GM18870 (cell line): ENCODE results near the gene PCP4.

ENCODE experiments used
- ATAC-seq: cut with Tn5 transposase; IDR thresholded peaks from one replicate; pipeline ENCODE4 v1.9.1; 2021; ENCODE audit warnings: moderate library complexity; ENCODE audit not compliant: unreplicated experiment

Gene PCP4

DNA sequence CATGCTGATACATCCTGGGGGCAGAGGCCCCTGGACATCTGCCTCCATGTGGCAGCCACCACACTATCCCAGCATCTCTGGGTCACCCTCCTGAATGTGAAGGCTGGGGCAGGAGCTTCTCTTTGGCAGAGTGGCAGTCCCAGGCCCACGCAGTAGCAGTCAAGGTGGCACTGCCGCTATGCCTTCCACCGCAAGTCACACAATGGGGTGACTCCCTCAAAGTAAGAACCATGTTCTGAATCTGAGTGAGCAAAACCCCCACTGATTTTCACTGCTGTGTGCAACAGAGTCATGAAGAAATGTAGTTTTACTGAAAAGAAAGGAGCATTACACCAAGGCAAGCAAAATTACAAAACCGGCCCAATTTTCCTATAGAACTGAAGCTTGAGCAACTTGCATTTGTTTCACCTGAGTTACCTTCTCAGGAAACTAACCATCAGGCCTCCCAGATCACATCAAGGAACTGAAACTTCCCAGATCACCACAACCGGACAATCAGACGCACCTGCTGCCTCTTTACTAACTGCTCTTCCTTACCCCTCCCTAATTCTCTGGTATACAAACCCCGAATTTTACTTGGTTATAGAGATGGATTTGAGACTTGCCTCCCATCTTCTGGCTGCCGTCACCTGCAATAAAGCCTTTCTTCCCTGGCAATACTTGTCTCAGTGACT lies 102.6 kb downstream of the PCP4 start:
- ATAC-seq = no peak

GRCh38 chr21:39971956-39972355 lies 104.7 kb downstream of the PCP4 start:
- no peak for ATAC-seq

DNA sequence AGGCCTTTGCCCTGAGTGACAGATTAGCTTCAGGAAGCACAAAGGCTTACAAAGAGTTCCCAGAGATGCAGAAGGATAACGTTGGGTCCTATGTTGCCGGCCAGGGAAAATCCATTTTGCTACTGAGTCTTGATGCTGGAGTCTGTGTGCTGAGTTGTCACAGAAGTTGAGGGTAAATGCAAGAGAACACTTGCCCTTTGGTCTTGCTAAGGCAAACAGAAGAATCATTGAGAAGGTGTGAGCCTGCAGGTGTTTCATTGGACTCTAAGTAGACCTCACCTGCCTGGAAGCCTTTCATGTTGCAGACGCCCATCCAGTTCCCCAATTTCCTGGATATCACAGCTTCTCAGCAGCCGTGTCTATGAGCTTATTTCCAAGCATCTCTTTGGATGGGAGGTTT lies 105.2 kb downstream of the PCP4 start:
- no peak for ATAC-seq

DNA sequence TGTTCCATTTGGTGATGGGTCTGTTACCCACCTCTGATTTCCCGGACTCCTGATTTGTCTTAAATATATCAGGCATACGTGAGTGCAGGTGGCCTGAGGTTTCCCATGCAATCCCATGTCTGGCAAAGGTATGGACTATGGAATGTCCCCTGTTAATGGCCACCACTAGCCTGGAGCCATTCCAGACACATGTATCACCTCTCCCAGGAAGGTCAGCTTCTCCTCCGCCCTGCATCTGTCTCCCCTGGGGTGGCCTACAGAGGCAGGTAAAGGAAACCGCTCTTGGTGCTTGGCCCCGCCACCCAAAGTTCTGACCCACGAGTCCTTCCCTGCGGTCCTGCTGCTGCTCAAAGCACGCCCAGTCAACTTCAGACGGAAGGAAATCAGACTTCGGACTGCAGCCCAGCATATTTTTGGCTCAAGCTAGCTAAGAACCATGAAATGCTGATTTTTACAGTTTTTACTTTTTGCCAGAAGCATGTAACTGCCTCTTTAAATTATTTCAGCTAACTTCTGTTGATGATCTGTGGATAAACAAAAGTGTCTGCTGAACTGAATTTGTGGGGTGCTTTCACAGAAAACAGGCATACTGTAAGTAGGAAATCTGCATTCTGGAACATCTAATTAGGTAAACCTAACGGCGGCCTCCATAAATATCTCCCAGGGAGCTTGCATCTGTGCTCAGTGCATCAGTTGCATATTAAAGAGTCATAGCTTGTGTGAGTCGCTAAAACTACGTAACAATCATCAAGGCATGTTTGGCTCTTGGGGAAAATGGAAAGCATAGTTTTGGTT lies 105.9 kb downstream of the PCP4 start:
- ATAC-seq = no peak

DNA sequence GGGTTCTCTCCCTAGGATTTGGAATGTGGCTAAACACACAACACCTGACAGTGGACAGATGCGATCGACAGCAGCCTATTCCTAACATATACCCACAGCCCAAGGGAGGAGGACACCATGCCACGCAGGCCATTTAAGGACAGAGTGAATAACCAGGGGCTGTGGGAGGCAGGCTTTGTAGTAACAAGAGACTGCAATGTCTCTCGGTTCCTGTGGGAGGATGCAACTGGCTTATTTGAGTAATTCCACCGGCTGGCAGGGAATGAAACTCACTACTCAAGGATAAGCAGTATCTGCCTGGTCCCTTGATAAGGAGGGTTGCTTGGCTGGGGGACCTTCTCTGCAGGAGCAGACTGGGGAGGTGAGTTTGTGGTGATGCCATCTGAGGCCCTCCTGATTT lies 109.6 kb downstream of the PCP4 start:
- no peak for ATAC-seq
